ENCODE measurements around the gene MAP2K6.

MAP2K6 gene

DNA sequence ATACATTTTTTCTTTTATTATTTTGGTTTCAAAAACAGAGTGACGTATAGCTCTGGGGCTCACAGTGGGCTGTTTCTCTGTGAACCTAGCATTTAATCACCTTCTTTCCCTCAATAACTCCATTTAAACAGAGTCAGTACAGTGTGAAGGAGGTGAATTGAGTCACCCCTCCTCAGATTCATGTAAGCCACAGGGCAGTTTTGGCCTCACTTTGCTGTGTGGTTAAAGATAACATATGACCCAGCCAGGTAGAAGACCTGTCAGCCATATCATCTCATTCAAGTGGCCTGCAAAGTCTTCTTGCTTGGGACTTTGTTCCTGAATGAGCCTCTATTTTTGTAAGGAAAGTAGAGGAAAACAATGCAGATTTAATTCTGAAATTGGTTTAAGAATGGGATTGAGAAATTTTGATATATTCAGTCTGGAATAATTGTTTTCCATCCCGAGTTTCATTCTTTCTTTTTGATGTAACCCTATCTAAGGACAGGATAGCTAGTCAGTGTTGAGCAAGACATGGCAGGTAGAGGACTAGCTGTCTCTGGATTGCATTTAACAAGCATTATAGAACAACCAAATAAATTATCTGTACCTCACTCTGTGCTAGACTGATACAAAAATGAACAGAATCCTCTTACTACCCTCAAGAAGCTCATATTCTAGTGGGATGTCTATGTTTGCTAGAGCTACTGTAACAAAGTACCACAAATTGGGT lies 13.1 kb downstream of the MAP2K6 start:
- DNase-seq = no peak

DNA sequence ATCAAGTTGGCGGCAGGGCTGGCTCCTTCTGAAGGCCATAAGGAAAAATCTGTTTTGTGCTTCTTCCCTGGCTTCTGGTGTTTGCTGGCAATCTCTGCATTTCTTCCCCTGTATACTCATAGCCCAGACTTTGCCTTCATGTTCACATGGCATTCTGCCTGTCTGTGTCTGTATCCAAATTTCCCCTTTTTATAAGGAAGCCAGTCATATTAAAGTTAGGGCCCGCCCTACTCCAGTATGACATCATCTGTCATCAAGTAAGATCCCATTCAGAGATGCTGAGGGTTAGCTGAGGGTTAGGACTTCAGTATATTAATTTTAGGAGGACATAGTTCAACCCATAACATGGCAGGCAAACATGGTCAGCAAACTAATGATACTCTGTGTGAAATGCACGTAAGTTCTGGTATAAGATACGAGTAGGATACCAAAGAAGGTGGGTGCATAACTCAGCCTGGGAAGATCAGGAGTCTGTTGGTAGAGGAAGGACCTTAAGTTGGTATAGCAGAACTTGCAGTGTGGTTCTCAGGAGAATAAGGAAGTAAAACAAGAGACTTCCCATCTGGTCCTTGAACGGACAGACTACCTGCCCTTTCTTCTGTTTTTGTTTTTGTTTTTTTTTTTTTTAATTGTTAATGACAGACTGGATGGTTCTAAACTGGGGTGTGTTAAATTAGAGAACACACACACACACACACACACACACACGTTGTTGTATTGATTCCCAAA lies 13.9 kb downstream of the MAP2K6 start:
- no peak for DNase-seq

DNA sequence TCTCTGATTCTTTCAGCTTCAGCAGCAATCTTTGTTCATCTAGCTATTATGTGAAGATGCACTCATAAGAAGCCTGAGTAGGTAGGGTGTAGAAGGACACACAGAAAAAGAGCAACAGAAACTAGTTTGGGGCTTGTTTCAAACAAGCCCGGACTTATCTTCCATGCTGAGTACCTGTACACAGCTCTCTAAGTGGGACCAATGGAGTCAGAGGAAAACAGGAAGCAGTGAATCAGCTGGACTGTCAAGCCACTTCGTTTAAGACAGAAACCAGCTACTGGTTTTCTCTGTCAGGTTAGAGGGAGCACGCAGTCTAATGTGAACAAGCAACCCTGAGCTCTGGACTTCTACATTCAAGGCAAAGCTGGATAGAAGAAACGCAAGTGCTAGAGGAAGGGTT lies 16.0 kb downstream of the MAP2K6 start:
- DNase-seq = no peak

DNA sequence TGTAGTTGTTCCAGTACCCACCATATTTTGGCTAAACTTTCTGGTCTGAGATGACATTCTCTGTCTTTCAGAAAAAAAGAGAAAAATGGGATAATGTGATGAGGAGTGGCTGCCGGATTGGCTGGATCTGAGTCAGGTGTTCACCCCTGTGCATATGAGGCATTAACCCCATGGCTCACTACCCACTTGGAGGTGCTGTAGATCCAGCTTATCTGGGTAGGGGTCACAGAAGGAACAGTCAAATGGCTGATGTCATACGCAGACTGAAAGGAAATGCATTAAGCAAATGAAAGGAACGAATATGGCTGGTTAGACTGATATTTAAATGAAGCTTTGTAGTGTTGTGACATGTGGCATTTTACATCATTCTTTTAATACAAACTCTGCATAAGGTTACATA lies 17.3 kb downstream of the MAP2K6 start:
- DNase-seq = no peak

DNA sequence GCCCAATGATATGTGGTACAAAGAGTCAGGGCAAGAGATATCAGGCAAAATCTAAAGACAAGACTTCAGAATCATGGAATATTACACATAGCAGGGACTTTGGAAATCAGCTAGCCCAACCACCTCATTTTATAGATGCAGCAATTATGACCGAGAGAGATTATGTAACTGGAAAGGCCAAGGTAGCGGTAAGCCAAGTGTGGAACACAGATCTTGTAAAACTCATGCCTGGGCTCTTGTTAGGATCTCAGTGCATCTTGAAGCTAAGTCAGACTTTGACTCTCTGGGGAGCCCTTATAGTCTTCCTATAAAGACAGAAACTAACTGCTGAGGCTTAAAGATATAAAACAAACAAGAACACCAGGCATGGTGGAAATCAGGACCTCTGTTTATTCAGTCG lies 18.6 kb downstream of the MAP2K6 start:
- DNase-seq = no peak

DNA sequence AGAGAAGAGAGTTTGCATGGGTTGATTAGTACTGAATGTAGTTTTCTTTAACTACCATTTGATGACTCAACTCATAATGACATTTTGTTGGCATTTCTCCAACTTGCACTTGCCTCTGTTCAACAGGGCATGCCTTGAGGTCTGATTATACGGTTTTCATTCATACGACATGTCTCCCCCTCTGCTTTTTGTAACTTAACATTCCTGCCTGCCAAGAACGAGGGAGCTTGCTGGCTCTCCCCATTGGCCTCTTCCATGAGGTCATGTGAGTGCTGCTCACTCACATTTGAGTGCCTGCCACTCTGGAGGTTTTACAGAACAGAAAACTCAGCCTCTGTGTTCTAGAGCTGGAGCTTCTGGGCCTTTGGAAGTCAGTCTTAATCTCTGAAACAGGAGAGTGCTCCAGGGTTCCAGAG lies 19.7 kb downstream of the MAP2K6 start:
- no peak for DNase-seq

DNA sequence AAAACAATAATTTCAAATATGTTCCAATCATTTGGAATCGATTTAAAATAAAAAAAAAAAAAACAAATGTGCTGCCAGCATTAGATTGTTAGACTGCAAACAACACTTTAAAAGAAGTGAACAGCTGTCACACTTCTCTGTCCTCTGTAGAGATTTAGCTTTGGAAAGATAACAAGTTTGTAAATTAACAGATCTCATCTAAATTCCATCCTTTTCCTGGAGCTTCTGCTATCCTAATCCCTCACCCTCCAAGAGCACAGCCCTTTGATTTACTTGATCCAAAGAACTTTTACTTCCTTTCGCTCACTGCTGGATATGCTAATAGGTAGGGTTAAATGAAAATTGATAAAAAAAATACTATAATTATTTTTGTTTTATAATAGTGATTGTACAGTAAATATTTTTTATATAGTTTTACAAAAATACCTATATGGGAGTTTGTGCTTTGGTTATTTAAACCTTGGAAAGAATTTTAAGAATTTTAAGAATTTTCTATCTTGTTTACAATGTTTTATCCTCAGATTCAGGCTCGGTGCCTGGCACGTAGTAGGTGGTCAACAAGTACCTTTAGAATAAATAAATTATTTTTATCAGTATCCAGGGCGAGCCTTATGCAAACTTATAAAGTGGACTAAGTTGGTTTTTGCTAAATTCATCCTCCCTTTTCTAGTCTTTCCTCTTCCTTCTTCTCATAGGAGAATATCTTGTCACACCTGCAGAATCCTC lies 21.6 kb downstream of the MAP2K6 start:
- DNase-seq = no peak

DNA sequence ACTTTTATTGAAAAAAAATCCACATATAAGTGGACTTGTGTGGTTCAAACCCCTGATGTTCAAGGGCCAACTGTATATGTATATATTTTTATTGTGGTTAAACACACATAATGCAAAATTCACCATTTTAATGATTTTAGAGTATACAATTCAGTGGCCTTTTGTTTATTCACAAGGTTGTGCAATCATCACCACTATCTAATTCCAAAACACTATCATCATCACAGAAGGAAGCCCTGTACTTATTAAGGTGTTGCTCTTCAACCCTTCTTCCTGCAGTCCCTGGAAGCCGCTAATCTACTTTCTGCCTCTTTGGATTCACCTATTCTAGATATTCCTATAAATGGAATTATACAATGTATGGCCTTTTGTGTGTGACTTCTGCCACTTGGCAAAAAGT lies 23.0 kb downstream of the MAP2K6 start:
- no peak for DNase-seq

DNA sequence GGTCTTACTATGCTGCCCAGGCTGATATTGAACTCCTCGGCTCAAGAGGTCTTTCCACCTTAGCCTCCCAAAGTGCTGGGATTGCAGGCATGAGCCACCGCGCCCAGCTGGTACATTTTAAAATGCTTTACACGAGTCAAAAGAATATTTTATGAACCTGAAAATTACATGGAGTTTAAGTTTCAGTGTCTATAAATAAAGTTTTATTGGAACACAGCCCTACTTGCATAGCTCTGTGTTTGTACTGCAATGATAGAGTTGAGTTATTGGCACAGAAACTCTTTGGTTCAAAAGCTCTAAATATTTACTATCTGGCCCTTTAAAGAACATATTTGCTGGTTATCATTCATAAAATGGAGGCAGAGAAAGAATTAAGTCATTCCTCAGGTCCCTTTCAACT lies 24.3 kb downstream of the MAP2K6 start:
- no peak for DNase-seq

DNA sequence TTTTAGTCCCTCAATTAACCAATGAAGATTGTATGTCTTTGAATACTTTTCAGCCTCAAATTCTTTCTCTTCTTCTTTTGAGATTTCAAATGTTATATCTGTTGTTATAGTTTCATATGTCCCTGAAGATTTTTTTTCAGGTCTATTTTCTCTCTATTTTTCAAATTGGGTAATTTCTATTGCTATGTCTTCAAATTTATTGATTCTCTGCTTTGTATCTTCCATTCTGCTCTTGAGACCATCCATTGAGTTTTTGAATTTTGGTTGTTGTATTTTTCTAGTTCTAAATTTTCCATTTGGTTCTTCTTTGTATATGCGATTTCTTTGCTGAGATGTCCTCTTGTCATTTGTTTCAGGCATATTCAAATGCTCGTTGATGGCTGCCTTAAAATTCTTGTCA lies 26.7 kb downstream of the MAP2K6 start:
- DNase-seq = no peak

DNA sequence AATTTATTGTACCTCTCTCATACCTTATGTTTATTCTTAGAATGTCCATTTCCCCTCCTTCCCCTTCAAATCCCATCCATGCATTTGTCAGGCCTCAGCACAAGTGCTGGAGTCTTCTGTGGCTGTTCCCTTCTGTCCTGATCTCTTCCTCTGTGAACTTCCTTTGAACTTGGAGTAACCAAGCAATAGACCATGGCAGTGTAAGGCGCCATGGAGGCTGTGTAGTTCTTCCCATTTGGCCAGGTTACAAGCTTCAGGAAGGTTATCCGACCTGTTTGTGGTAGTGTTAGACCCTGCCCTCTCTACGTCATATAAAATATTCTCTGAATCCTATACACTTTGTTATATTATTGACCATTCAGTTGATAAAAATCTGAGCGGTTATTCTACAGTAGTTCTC lies 28.6 kb downstream of the MAP2K6 start:
- DNase-seq = no peak

DNA sequence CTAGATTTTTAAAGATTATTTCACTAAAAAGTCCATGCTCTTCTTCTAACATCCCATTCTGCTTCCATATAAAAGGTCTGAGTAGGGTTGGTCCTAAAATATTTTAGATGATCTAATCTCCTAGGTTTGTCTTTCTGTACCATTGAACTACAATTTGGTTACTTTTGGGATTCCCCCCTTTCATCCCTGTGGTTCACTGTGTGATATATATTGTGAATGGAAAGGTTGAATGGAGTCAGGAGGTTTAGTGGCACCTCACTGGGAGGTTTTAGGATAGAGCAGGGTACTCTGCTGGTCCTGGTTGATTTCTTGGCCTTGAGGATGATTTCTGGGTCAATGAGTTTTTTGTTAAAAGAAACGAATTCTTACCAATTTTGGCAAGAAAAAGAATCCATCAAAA lies 29.5 kb downstream of the MAP2K6 start:
- DNase-seq = no peak

DNA sequence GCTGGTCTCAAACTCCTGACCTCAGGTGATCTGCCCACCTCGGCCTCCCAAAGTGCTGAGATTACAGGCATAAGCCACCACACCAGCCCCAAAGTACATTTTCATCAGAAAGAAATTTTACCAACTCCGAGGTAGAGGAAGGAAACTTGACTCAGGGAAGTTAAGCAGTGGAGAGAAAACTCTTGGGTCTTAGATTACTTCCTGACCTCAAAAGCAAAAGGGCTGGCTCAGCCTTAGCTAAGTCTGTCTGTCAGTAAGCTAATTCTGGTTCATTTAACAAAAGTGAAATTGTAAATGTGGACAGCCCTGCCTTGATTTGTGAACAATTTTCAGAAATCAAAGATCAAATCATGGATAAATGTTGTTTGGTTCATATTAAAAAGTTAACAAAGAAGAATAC lies 30.6 kb downstream of the MAP2K6 start:
- DNase-seq = no peak

DNA sequence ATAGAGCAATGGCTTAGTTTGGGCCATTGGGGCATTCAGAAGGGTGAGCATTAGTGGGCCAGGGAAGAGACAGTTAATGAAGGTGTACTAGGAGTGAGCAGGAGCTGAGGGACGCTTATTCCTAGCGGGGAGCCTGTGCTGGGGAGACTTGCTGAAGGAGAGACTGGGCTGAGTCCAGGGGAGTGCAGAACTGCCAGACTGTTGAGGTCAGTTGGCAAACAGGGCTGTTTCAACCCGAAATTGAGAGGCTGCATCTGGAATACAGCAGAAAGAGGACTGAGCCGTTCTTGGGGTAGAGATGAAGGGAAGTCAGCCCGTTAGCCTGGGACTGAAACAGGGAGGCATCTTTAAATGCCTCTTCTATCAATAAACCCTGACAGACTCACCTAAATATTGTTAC lies 33.2 kb downstream of the MAP2K6 start:
- DNase-seq = peak; percentile 10 to 24

DNA sequence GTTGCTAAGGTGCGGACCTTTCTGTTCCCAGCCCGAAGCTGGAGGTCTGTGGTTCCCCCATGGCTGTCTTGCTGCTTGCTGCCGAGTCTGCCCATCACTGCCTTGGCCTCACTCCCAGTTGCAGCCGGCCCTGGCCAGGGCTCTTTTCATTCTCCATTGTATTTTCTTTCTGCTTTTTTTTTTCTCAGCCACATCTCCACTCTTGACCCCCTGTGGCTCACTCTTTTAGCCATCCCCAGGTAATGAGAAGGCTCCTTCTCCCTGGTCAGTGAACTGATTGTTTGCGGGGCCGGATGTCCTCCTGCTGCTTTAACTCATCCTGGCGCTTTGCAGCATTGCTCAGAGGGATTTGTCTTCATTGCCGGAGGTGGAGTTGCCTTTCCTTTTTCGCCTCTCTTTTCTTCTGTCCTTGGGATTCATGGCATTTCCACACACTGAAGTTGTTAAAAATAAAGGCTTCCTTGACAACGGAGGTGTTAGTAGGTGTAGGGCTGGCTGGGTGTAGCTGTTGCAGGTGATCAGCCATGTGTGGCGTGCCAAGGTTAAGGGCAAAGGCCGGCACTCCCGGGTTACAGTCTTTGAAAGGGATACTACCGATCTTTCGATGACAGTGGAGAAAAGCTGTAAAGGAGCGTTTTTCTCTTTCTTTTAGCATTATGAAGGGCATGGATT lies 34.1 kb downstream of the MAP2K6 start:
- peak; percentile 26 to 60 for DNase-seq

DNA sequence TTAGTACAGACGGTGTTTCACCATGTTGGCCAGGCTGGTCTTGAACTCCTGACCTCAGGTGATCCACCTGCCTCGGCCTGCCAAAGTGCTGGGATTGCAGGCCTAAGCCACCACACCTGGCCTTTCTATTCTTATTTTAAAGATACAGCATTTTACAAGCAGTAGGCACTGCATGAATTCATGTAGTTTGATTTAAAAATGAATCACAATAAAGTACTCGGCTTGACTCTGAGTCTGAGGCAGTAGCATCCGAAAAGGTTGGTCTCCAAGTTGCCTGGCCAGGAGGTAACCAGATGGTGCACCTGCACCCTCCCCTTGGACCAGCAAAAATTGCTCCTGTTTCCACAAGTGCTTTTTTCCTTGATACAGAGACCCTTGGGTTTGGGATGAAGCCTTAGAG lies 35.6 kb downstream of the MAP2K6 start:
- DNase-seq = no peak

DNA sequence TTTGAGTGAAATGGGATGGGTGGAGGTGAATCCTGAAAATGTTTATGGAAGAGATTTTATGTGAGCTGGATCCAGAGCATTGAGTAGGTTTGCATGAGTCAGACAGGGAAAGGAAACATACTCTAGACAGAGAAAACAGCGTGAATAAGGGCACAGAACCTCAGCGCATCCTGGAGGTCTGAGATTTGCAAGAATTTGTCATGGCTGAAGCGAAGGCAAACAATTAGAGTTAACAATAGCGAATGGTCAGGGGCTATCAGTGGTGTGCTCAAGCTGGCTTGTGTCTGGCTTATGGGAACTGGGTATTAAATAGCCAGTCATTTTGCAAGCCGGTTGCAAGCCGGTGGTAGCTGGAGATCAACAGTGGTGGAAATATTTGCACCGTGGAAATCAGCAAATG lies 36.4 kb downstream of the MAP2K6 start:
- DNase-seq = no peak

DNA sequence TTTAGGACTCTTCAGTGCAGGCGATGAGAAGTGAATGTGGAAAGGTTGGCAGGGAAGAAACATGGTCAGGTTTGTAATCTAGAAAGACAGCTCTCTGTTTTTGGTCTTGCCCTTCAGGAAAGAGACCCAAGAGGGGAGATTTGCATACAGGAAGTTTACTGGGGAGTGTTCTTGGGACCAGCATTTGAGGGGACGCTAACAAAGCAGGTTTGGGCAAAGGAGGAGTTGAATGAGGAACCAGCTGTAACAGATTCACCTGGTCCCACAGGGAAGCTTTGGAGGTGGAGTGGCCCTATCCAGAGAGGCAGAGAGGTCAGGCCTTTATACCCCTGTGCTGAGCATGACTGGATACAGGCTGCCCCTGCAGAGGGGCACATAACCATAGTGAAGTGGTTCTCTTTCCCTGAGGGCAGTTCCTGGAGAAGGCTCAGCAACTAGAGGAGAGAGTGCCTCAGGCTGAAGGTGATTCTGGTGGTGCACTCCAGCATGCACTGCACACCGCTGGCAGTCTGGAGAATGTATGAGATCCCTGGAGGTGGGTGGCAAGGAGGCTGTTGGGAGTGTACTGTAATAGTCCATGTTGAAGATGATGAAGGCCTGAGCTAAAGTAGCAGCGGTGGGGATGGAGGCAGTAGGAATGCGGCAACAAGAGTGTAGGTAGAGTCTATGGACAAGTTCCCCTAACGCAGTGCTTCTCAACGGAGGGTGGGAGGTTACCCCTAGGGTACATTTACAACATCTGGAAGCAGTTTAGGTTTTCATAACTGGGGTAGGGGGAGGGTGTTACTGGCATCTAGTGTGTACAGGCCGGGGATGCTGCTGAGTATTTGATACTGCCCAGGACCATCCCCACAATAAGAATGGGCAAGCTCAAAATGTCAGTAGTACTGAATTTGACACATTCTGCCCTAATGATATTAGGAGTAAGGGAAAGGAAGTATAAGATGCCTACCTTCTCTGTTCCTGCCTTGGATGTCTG lies 37.2 kb downstream of the MAP2K6 start:
- DNase-seq = no peak

DNA sequence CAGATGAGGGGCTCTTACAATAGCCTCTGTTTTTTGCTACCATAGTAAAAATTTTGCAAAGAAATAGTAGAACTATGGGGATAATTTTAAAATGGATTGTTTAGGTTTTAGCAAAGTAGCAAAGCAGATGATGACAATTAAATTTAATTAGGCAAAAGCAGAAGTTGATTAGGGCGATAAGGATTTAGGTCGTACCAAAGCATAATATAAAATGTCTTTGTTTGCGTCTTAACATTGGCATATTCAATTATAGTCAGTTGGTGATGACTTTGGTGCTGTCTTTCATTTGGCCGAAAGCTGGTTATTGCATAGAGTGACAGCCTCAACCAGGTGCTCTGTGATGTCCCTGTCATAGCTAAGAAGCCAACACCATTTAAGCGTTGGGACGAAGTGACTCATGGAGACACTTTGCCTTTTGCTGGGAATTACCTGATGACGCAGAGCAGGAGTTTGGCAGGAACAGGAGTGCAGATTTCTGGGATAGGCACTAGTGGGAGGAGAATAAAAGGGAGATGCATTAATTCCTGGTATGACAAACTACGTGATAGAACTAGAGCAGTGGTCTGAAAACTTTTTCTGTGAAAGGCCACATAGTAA lies 38.3 kb downstream of the MAP2K6 start:
- DNase-seq = no peak

DNA sequence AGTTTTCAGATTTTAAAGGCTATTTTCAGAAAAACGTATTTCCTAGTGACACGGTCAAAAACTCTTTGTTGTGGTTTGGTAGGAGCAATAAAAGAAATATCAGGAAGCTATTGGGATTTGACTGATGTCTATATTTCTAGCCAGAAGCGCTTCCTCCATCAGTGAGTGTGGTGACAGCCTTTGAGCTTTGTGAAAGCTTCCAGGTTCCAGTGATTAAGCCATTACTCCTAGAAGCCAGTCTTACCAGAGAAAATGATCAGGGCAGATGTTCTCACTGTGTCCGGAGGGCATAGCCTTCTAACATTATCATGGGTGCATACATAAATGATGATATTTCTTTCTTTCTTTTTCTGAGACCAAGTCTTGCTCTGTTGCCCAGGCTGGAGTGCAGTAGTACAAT lies 39.6 kb downstream of the MAP2K6 start:
- no peak for DNase-seq

DNA sequence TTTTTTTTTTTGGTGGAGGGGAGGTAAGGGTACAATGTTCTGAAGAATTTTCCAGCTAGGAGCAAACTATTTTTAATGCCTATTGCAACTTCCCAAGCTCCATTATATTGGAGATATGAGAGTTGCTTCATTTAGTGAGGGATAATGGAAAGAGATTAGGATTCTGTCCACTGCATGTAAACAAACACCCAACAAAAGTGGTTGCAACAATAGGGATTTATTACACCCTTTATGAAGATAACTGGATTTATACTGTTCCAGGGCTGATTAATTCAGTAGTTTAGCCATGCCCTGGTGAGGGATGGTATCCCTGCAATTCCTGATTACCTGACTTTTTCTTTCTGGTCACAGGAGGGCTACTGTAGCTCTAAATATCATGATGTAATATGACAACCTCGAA lies 40.5 kb downstream of the MAP2K6 start:
- no peak for DNase-seq

DNA sequence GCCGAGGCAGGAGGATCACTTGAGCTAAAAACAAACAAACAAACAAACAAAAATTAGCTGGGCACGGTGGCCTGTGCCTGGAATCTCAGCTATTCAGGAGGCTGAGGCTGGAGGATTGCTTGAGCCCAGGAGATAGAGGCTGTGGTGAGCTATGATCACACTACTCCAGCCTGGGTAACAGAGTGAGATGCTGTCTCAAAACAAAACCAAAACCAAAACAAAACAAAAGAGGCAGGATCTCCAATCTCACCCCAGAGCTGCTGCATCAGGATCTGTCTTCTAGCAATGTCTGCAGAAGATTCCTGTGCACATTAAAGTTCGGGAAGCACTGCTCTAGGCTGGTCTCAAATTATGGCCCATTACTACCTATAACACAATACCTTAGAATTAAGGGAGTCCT lies 43.1 kb downstream of the MAP2K6 start:
- DNase-seq = no peak
